Measurements from ENCODE around the gene IL3RA. TPM values are rescaled to one million over a fixed set of nuclear protein-coding genes. Genes with fewer than 3 reads are reported as not detected.

IL3RA gene
- total RNA-seq, 1 donor from 2014 or later: 0.16 TPM

DNA sequence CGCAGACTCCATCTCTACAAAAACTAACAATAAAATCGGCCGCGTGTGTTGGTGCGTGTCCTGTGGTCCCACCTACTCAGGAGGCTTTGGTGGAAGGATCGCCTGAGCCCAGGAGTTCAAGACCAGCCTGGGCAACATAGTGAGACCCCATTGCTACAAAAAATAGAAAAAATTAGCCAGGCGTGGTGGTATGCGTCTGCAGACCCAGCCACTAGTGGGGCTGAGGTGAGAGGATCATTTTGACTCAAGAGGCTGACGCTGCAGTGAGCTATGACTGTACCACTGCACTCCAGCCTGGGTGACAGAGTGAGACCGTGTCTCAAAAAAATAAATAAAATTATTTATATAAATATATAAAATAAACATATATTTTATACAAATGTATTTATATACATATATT lies 93.9 kb downstream of the IL3RA start:
- no peaks in the 10 kb centered on the region for H3K27me3 Mint-ChIP-seq (ENCODE audit: low read depth)
- no peak overlapping the region for H3K27ac Mint-ChIP-seq
- no peak overlapping the region for H3K4me3 Mint-ChIP-seq
- peaks cover 29% of the 10 kb centered on the region for H3K36me3 Mint-ChIP-seq
- TF ChIP-seq CTCF (IDR thresholded peaks at IDR 0.05; ENCODE audit: unreplicated experiment): no peak
- no peak for DNase-seq (ENCODE audit: low spot score in 2 of 2, unreplicated experiment in 2 of 2)
- H3K4me1 Mint-ChIP-seq: no peaks in the 10 kb centered on the region
- H3K9me3 Mint-ChIP-seq: peaks cover 5% of the 10 kb centered on the region

Small RNAs within 50 kb of the gene (microRNA-seq; reads per million reads assigned to microRNA genes)
- gene MIR3690: not detected

Other genes starting within 250 kb of the IL3RA start
- gene CRLF2, start 124.1 kb upstream of the IL3RA start, total RNA-seq: not detected in 3 replicates
- gene CSF2RA, start 68.0 kb upstream of the IL3RA start, total RNA-seq: 5.7 to 9.7 TPM (median 7.5 TPM) in 3 replicates
- 453 to 469 TPM (median 460 TPM) in 3 replicates for gene SLC25A6, start 55.3 kb downstream of the IL3RA start, total RNA-seq
- 30.1 to 31.9 TPM (median 31.2 TPM) in 3 replicates for gene ASMTL, start 116.1 kb downstream of the IL3RA start, total RNA-seq
- not detected in 3 replicates for gene P2RY8, start 200.4 kb downstream of the IL3RA start, total RNA-seq

Measured in mesothelial cell of epicardium (in vitro differentiated cells).